ENCODE measurements around the gene BHLHE40. TPM values are rescaled to one million over a fixed set of nuclear protein-coding genes. Genes with fewer than 3 reads are reported as not detected.

Gene BHLHE40
- total RNA-seq, 5 donors from 2014 or later (not counting 1 experiment from before 2014, with no cell fraction given): 54.1 to 177 (median 85.8) TPM

- ChIA-PET CTCF (interaction anchor here (0.7 to 2.4 kb wide), 5 partner anchors 126 to 265 kb away, joined by 3 to 8 read pairs (median 4); no protein-coding TSS in a partner anchor), POLR2A (interaction anchor here (0.6 to 1.8 kb wide), 4 partner anchors 11 to 326 kb away, joined by 3 to 6 read pairs (median 5); no protein-coding TSS in a partner anchor)
- Histone ChIP-seq H3K4me1 (ENCODE audit: control insufficient read depth in 1 of 2, extremely low read depth in 1 of 2, insufficient read depth in 2 of 2, low read length in 2 of 2) (peaks cover 15 to 38% of the 10 kb centered on the region in 2 experiments), H3K36me3 (ENCODE audit: control insufficient read depth in 2 of 2, extremely low read depth in 1 of 2, insufficient read depth in 1 of 2, low read length in 1 of 2) (peaks cover 0 to under 1% of the 10 kb centered on the region in 2 donors), H3K4me3 (ENCODE audit: control insufficient read depth in 1 of 2, extremely low read depth in 1 of 2, low read length in 1 of 2) (no peak overlapping the region), H3K27me3 (replicated peaks in 1 of 2; ENCODE audit: control insufficient read depth in 2 of 2, extremely low read depth in 1 of 2, insufficient read depth in 2 of 2, low read length in 1 of 2) (no peaks in the 10 kb centered on the region), H3K27ac (ENCODE audit: low read length) (peak overlapping the region; percentile 94), H3K9me3 (no peaks in the 10 kb centered on the region)
- Mint-ChIP-seq H3K36me3 (peaks cover under 1% of the 10 kb centered on the region), H3K27me3 (no peaks in the 10 kb centered on the region), H3K4me3 (no peak overlapping the region), H3K4me1 (peaks cover 30 to 44% (median 43%) of the 10 kb centered on the region in 3 donors), H3K9me3 (no peaks in the 10 kb centered on the region), H3K27ac (peak overlapping the region; percentile 98)
- WGBS (ENCODE audit: insufficient coverage): 90% methylated on average over 2 of the region's 4 CpGs
- DNase-seq (peak in 6 of 35 experiments; percentile 20 to 51 (median 24)), ATAC-seq (replicated peaks in 1 of 4) (no peak)
Measured at GRCh38 chr3:4976109-4976508, 3.1 kb upstream of the BHLHE40 start.

DNA sequence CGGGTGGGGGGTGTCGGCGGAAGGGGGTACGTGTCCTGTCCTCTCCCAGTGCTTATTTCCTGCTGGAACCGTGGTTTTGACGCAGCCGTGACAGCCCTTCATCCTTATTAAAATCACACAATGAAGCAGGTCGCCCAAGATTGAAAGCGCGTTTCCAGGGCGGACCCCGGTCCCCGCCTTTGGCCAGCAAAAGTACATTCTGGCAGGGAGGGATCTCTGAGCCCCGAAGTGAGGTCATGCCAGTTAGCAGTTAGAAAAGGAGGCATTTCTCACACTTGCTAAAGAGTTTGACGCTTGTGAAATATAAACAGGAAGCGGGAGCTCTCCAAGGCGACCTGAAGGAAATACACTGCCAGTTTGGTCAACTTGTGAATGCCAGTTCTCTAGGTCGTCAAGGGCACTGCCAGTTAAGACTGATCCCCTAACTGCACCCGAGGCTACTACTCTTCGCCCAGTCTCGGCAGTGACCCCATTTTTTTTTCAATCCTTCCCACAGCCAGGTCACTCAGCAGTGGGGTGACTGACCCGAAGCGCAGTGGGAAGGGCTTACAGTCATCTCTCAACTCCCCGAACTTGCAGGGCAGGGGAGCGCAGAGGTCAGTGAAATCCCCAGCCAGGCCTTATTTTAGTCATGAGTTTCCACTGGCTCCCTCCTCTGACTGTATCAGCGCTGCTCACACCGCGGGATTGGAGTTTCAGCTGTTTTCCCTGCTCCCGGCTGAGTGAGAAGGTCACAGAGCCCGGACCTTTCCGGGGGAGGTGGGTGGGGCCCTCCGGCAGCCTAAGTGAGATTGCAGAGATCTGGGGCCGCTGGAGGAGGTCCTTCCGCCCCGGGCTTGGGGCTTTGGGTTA lies 2.0 kb upstream of the BHLHE40 start:
- ChIA-PET POLR2A (interaction anchor here (0.6 to 1.8 kb wide), 9 partner anchors 10 to 221 kb away, joined by 3 to 6 read pairs (median 4); no protein-coding TSS in a partner anchor), CTCF (interaction anchor here (0.6 to 2.6 kb wide), 8 partner anchors 39 to 266 kb away, joined by 3 to 11 read pairs (median 4); no protein-coding TSS in a partner anchor)
- H3K4me3 Mint-ChIP-seq: peak overlapping the region; percentile 94 to 98 (median 95)
- 11% methylated on average over 28 of the region's 35 CpGs for WGBS (ENCODE audit: insufficient coverage)
- H3K9me3 ChIP-seq: no peaks in the 10 kb centered on the region
- peaks cover 0 to 9% of the 10 kb centered on the region in 2 donors for H3K36me3 ChIP-seq (ENCODE audit: control insufficient read depth in 2 of 2, extremely low read depth in 1 of 2, insufficient read depth in 1 of 2, low read length in 1 of 2)
- H3K4me3 ChIP-seq (ENCODE audit: control insufficient read depth in 1 of 2, extremely low read depth in 1 of 2, low read length in 1 of 2): peak overlapping the region; percentile 73 to 90
- peaks cover 41 to 55% (median 53%) of the 10 kb centered on the region in 3 donors for H3K4me1 Mint-ChIP-seq
- peak overlapping the region; percentile 94 for H3K27ac ChIP-seq (ENCODE audit: low read length)
- ATAC-seq (replicated peaks in 1 of 4) (peak in 3 of 4 experiments; percentile 13 to 21 (median 18)), DNase-seq (peak; percentile 24 to 80 (median 51))
- peaks cover 18 to 40% of the 10 kb centered on the region in 2 experiments for H3K4me1 ChIP-seq (ENCODE audit: control insufficient read depth in 1 of 2, extremely low read depth in 1 of 2, insufficient read depth in 2 of 2, low read length in 2 of 2)
- H3K27ac Mint-ChIP-seq: peak overlapping the region; percentile 98
- H3K27me3 Mint-ChIP-seq: no peaks in the 10 kb centered on the region
- peaks cover 10% of the 10 kb centered on the region for H3K36me3 Mint-ChIP-seq
- H3K9me3 Mint-ChIP-seq: no peaks in the 10 kb centered on the region
- no peaks in the 10 kb centered on the region for H3K27me3 ChIP-seq (replicated peaks in 1 of 2; ENCODE audit: control insufficient read depth in 2 of 2, extremely low read depth in 1 of 2, insufficient read depth in 2 of 2, low read length in 1 of 2)

DNA sequence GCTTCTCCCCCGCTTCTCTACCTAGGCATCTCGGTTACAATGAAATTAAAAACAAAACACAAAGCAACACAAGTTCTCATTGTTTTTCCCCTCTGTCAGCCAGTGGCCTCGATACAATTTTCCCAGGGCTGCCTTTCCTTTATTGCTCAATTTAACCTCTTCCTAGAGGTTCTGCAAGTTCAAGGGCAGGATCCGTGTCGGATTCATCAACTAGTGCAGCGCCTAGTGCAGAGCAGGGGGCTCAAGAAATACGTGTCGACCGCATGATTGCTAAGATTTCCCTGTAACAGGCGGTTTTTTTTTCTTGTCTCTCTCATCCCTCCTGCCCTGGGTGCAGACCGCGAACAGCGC lies 1.4 kb upstream of the BHLHE40 start:
- Histone ChIP-seq H3K36me3 (ENCODE audit: control insufficient read depth in 2 of 2, extremely low read depth in 1 of 2, insufficient read depth in 1 of 2, low read length in 1 of 2) (peaks cover 0 to 12% of the 10 kb centered on the region in 2 donors), H3K27me3 (replicated peaks in 1 of 2; ENCODE audit: control insufficient read depth in 2 of 2, extremely low read depth in 1 of 2, insufficient read depth in 2 of 2, low read length in 1 of 2) (no peaks in the 10 kb centered on the region), H3K4me1 (ENCODE audit: control insufficient read depth in 1 of 2, extremely low read depth in 1 of 2, insufficient read depth in 2 of 2, low read length in 2 of 2) (peaks cover 18 to 43% of the 10 kb centered on the region in 2 experiments), H3K27ac (ENCODE audit: low read length) (peak overlapping the region; percentile 94), H3K4me3 (ENCODE audit: control insufficient read depth in 1 of 2, extremely low read depth in 1 of 2, low read length in 1 of 2) (peak overlapping the region; percentile 73 to 90), H3K9me3 (no peaks in the 10 kb centered on the region)
- 1% methylated on average over 12 of the region's 13 CpGs for WGBS (ENCODE audit: insufficient coverage)
- Mint-ChIP-seq H3K36me3 (peaks cover 13% of the 10 kb centered on the region), H3K4me3 (peak overlapping the region; percentile 94 to 98 (median 95)), H3K9me3 (no peaks in the 10 kb centered on the region), H3K27ac (peak overlapping the region; percentile 98), H3K4me1 (peaks cover 45 to 60% (median 57%) of the 10 kb centered on the region in 3 donors), H3K27me3 (no peaks in the 10 kb centered on the region)
- POLR2A ChIA-PET: interaction anchor here (0.6 to 1.8 kb wide), 5 partner anchors 9 to 160 kb away, joined by 3 to 13 read pairs (median 4); no protein-coding TSS in a partner anchor
- peak in 3 of 4 experiments; percentile 7 to 16 (median 11) for ATAC-seq (replicated peaks in 1 of 4)
- CTCF ChIA-PET: interaction anchor here (0.6 to 2.6 kb wide), 6 partner anchors 39 to 267 kb away, joined by 4 to 11 read pairs (median 4); no protein-coding TSS in a partner anchor
- DNase-seq: peak in 16 of 35 experiments; percentile 2 to 72 (median 32)

DNA sequence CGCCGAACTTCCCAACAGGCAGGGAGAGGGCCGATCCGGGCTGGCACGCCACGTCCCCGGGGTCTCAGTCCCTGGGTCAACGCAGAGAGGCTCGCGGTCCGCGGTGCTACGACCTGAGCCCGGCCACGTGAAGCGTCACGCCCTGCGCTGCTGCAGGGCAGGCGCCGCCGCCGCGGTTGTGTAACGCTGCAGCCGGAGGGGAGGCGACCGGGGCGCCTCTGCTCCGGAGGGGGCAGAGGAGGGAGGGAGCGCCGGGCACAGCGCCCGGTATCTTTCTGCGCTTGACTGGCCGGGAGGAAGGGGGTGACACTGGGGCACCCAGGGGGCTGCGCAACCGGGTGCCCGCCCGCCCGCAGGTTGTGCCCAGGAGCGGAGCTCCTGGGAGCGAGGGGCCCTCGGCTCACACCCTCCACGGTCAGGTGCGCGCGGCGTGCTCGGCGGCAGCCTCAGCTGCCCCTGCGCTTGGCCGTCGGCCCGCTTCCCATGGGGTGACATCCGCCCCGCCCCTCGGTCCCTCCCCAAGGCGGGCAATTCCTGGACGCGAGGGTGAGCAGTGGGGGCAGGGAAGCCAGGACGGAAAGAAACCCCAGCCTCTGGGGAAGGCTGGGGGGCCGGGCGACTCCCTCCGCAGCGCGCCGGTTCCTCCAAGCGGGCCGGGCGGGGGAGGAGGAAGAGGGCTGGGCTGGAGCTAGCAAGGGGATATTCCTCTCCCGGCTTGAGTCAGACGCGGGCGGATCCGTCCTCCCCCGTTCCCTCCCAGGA lies 852 bp upstream of the BHLHE40 start:
- ChIA-PET POLR2A (interaction anchor here (0.6 to 2.5 kb wide), 22 partner anchors 9 to 228 kb away, joined by 3 to 22 read pairs (median 5); no protein-coding TSS in a partner anchor), CTCF (interaction anchor here (0.5 to 2.6 kb wide), 13 partner anchors 24 to 267 kb away, joined by 3 to 11 read pairs (median 5); no protein-coding TSS in a partner anchor)
- peaks cover 49 to 60% (median 59%) of the 10 kb centered on the region in 3 donors for H3K4me1 Mint-ChIP-seq
- ATAC-seq (replicated peaks in 1 of 4) (peak; percentile 51 to 55 (median 52)), DNase-seq (peak; percentile 39 to 85 (median 64))
- no peaks in the 10 kb centered on the region for H3K9me3 Mint-ChIP-seq
- peaks cover 15% of the 10 kb centered on the region for H3K36me3 Mint-ChIP-seq
- peaks cover 18 to 49% of the 10 kb centered on the region in 2 experiments for H3K4me1 ChIP-seq (ENCODE audit: control insufficient read depth in 1 of 2, extremely low read depth in 1 of 2, insufficient read depth in 2 of 2, low read length in 2 of 2)
- H3K4me3 Mint-ChIP-seq: peak overlapping the region; percentile 94 to 98 (median 95)
- 0% methylated on average over 76 of the region's 76 CpGs for WGBS (ENCODE audit: insufficient coverage)
- peak overlapping the region; percentile 73 to 90 for H3K4me3 ChIP-seq (ENCODE audit: control insufficient read depth in 1 of 2, extremely low read depth in 1 of 2, low read length in 1 of 2)
- H3K27ac Mint-ChIP-seq: peak overlapping the region; percentile 98
- H3K27ac ChIP-seq (ENCODE audit: low read length): peak overlapping the region; percentile 94
- no peaks in the 10 kb centered on the region for H3K27me3 ChIP-seq (replicated peaks in 1 of 2; ENCODE audit: control insufficient read depth in 2 of 2, extremely low read depth in 1 of 2, insufficient read depth in 2 of 2, low read length in 1 of 2)
- H3K9me3 ChIP-seq: no peaks in the 10 kb centered on the region
- H3K36me3 ChIP-seq (ENCODE audit: control insufficient read depth in 2 of 2, extremely low read depth in 1 of 2, insufficient read depth in 1 of 2, low read length in 1 of 2): peaks cover 0 to 17% of the 10 kb centered on the region in 2 donors
- no peaks in the 10 kb centered on the region for H3K27me3 Mint-ChIP-seq

DNA sequence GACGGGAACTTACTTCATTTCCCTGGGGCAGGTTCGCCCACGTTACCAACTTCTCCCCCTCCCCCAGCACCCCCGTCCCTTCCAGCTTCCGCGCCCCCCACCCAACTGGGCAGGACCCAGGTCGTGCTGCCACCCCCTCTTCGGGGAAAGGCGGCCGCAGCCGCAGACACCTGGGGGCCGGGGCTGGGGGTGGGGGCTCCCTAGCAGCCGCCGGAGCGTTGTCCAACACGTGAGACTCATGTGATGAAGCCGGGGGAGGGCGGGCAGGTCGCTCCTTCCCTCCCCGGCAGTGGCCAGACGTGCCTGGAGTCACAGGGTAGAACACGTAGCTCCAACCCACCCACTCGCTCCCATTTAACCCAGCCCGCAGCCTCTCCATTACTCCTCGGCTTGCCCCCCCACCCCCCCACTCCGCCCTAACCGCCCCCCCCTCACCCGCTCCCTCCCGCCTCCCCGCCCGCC lies 240 bp upstream of the BHLHE40 start:
- 0% methylated on average over 2 of the region's 31 CpGs for WGBS (ENCODE audit: insufficient coverage)
- ATAC-seq (replicated peaks in 1 of 4) (peak; percentile 59 to 67 (median 64)), DNase-seq (peak; percentile 50 to 92 (median 81))
- ChIA-PET CTCF (interaction anchor here (0.6 to 2.6 kb wide), 17 partner anchors 14 to 267 kb away, joined by 3 to 11 read pairs (median 4); no protein-coding TSS in a partner anchor), POLR2A (interaction anchor here (0.6 to 2.5 kb wide), 25 partner anchors 8 to 1656 kb away, joined by 3 to 22 read pairs (median 5); no protein-coding TSS in a partner anchor)
- Histone ChIP-seq H3K36me3 (ENCODE audit: control insufficient read depth in 2 of 2, extremely low read depth in 1 of 2, insufficient read depth in 1 of 2, low read length in 1 of 2) (peaks cover 0 to 22% of the 10 kb centered on the region in 2 donors), H3K4me1 (ENCODE audit: control insufficient read depth in 1 of 2, extremely low read depth in 1 of 2, insufficient read depth in 2 of 2, low read length in 2 of 2) (peaks cover 18 to 55% of the 10 kb centered on the region in 2 experiments), H3K27ac (ENCODE audit: low read length) (peak overlapping the region; percentile 94), H3K9me3 (no peaks in the 10 kb centered on the region), H3K27me3 (replicated peaks in 1 of 2; ENCODE audit: control insufficient read depth in 2 of 2, extremely low read depth in 1 of 2, insufficient read depth in 2 of 2, low read length in 1 of 2) (no peaks in the 10 kb centered on the region), H3K4me3 (ENCODE audit: control insufficient read depth in 1 of 2, extremely low read depth in 1 of 2, low read length in 1 of 2) (peak overlapping the region; percentile 58 to 90)
- no peaks in the 10 kb centered on the region for H3K9me3 Mint-ChIP-seq
- peak overlapping the region; percentile 94 to 98 (median 95) for H3K4me3 Mint-ChIP-seq
- no peaks in the 10 kb centered on the region for H3K27me3 Mint-ChIP-seq
- H3K27ac Mint-ChIP-seq: peak overlapping the region; percentile 52 to 87
- peaks cover 55 to 63% (median 63%) of the 10 kb centered on the region in 3 donors for H3K4me1 Mint-ChIP-seq
- H3K36me3 Mint-ChIP-seq: peaks cover 20% of the 10 kb centered on the region
